GM12892 (cell line): Measurements from ENCODE around the gene TPSB2.

ENCODE experiments used
- POLR2A ChIP-seq: IDR thresholded peaks from 2 replicates; pipeline ENCODE4 v1.6.1; 2011; ENCODE audit warnings: low read depth, low read length, control low read depth
- TAF1 ChIP-seq: IDR thresholded peaks from 2 replicates; pipeline ENCODE4 v1.6.1; 2011; ENCODE audit warnings: low read depth, mild to moderate bottlenecking, control low read depth, low read length, borderline replicate concordance

- TF ChIP-seq POLR2A, result no peak
- TF ChIP-seq TAF1, result no peak
These were observed 49.2 kb downstream of the TPSB2 start for GRCh38 chr16:1180549-1181403.
